Pancreas (tissue), 10 donors: ENCODE results near the gene HMGN2. TPM values are rescaled to one million over a fixed set of nuclear protein-coding genes. Genes with fewer than 3 reads are reported as not detected.

Experiments used
- ATAC-seq, 4 donors: fragments of 200-7000 bp; cut with Tn5 transposase; one replicate each; pipeline versions ENCODE4 v1.8.0 to v1.9.1; 2020; ENCODE audit warnings: mild to moderate bottlenecking in 4 of 4, moderate library complexity in 4 of 4
- DNase-seq, 6 donors: peaks; one replicate each; pipeline ENCODE4 v3.0.0-alpha.2; 2020
- FAIRE-seq: peaks from 2 replicates; lab custom pipeline; 2012; peaks lifted over from hg19 to GRCh38; lab: Jason Lieb, UNC
- H3K27ac ChIP-seq, 4 donors: fragments of 200-600 bp; sonication (generic); 1 replicate in 3 of 4; 2 replicates in 1 of 4; pipeline versions ENCODE4 v1.5.0 to v1.8.0; 2020
- H3K27me3 ChIP-seq, 4 donors: fragments of 200-600 bp; one replicate each; pipeline ENCODE4 v1.8.0; 2021
- H3K36me3 ChIP-seq, 3 donors: fragments of 200-600 bp; sonication (generic) in 1 of 3; one replicate each; pipeline versions ENCODE4 v1.5.0 to v1.8.0; 2020 to 2021
- H3K4me1 ChIP-seq, 3 donors: fragments of 200-600 bp; one replicate each; pipeline ENCODE4 v1.8.0; 2021
- H3K4me3 ChIP-seq, 4 donors: fragments of 200-600 bp; sonication (generic) in 2 of 4; one replicate each; pipeline versions ENCODE4 v1.5.0 to v1.8.0; 2020 to 2021
- H3K9me3 ChIP-seq, 4 donors: fragments of 200-600 bp; one replicate each; pipeline ENCODE4 v1.8.0; 2021
- CTCF ChIP-seq, 4 donors: fragments of 200-600 bp; sonication (generic) in 3 of 4; IDR thresholded peaks; one replicate each; pipeline versions ENCODE4 v1.5.0 to v1.8.0; 2021; ENCODE audit warnings: antibody characterized with exemption in 4 of 4
- WGBS, 2 donors: extraction: QIAGEN DNeasy Blood & Tissue Kit; methylation state at CpG; one replicate each; pipeline ENCODE4 v1.1.7; 2013; 5-methylcytosine and 5-hydroxymethylcytosine counted together
- intact Hi-C, 3 donors: fragments of 100-400 bp; cut with DNase I; formaldehyde crosslinking; loops; one replicate each; pipeline versions ENCODE4 v1.11.1 to v1.14.2; 2022
- polyA plus RNA-seq, 2 donors: library from polyadenylated mRNA; stranded (reverse); fragments of 200-250 nt; gene quantifications; one replicate each; pipeline ENCODE4 v1.2.3, GENCODE V29; 2013
- total RNA-seq, 6 donors: library from RNA; stranded (reverse); fragmentation: NEBNext Ultra II Directional in 4 of 6; extraction: Animal tissue kit (Norgen Biotek cat#: 25700) in 4 of 6; gene quantifications; one replicate each; pipeline versions ENCODE4 v1.2.1 to v1.2.4, GENCODE V29; 2021 to 2023
- donor health status: healthy with polysubstance abuse.
- donor health status: DM: no; HTN: no; CAD: no; lungs with moderate emphysema.
- donor health status: DM: no; HTN: no; CAD: no.
- donor health status: control.
- donor health status: control.
- donor health status: Bipolar disorder and iron deficiency.
- donor health status: DM: yes; HTN: yes; CAD: no.
- donor health status: DM: no; HTN: no; CAD: no.
- donor health status: DM: no; HTN: no; CAD: no.
- donor health status: DM: yes; HTN: yes; CAD: no.

HMGN2 gene
- total and polyA plus RNA-seq, 8 donors, result 102 to 438 (median 172) TPM

- DNase-seq, result no peak
- FAIRE-seq, result no peak
- Histone ChIP-seq H3K4me1 (peaks cover 3 to 17% (median 9%) of the 10 kb centered on the region in 3 donors), H3K36me3 (peaks cover 4 to 18% (median 8%) of the 10 kb centered on the region in 3 donors), H3K27ac (no peak overlapping the region), H3K27me3 (no peaks in the 10 kb centered on the region), H3K4me3 (no peak overlapping the region), H3K9me3 (no peaks in the 10 kb centered on the region)
- TF ChIP-seq CTCF (IDR thresholded peaks at IDR 0.05), result no peak
- ATAC-seq, result no peak
- intact Hi-C loops, result no loop called here
Observed at GRCh38 chr1:26434161-26434752, 38.0 kb upstream of the HMGN2 start.

GRCh38 chr1:26438041-26438440 lies 34.2 kb upstream of the HMGN2 start:
- no peak for ATAC-seq
- intact Hi-C loops, result no loop called here
- Histone ChIP-seq H3K27me3 (no peaks in the 10 kb centered on the region), H3K4me3 (no peak overlapping the region), H3K27ac (no peak overlapping the region), H3K9me3 (no peaks in the 10 kb centered on the region), H3K36me3 (peaks cover 4 to 50% (median 8%) of the 10 kb centered on the region in 3 donors), H3K4me1 (peaks cover under 1 to 15% (median 7%) of the 10 kb centered on the region in 3 donors)
- FAIRE-seq, result no peak
- DNase-seq, result no peak
- 98% methylated on average over 6 of the region's 6 CpGs for WGBS, 2 donors
- no peak for TF ChIP-seq CTCF (IDR thresholded peaks at IDR 0.05)

- FAIRE-seq, result no peak
- ATAC-seq, result no peak
- 97 to 98% methylated on average over 2 of the region's 2 CpGs for whole genome bisulfite sequencing, 2 donors
- intact Hi-C loops, result no loop called here
- H3K27me3 ChIP-seq, result no peaks in the 10 kb centered on the region
- H3K9me3 ChIP-seq, result no peaks in the 10 kb centered on the region
- no peak for DNase-seq
- no peak overlapping the region for H3K4me3 ChIP-seq
- no peaks in the 10 kb centered on the region for H3K4me1 ChIP-seq
- peaks cover 4 to 70% (median 8%) of the 10 kb centered on the region in 3 donors for H3K36me3 ChIP-seq
- TF ChIP-seq CTCF (IDR thresholded peaks at IDR 0.05), result no peak
- no peak overlapping the region for H3K27ac ChIP-seq
Observed at GRCh38 chr1:26440259-26440658, 32.0 kb upstream of the HMGN2 start.

GRCh38 chr1:26449868-26450267 lies 22.4 kb upstream of the HMGN2 start:
- TF ChIP-seq CTCF (IDR thresholded peaks at IDR 0.05), result no peak
- Histone ChIP-seq H3K27ac (no peak overlapping the region), H3K4me1 (no peaks in the 10 kb centered on the region), H3K36me3 (peaks cover 0 to 25% (median 0%) of the 10 kb centered on the region in 3 donors), H3K4me3 (no peak overlapping the region), H3K27me3 (no peaks in the 10 kb centered on the region), H3K9me3 (no peaks in the 10 kb centered on the region)
- FAIRE-seq (no peak), DNase-seq (no peak), ATAC-seq (no peak)
- WGBS, 2 donors, result 92 to 95% methylated on average over 3 of the region's 3 CpGs
- intact Hi-C loops, result no loop called here

- Histone ChIP-seq H3K4me3 (no peak overlapping the region), H3K4me1 (no peaks in the 10 kb centered on the region), H3K9me3 (no peaks in the 10 kb centered on the region), H3K27me3 (no peaks in the 10 kb centered on the region), H3K36me3 (peaks cover 0 to 20% (median 0%) of the 10 kb centered on the region in 3 donors), H3K27ac (no peak overlapping the region)
- FAIRE-seq (no peak), ATAC-seq (no peak), DNase-seq (no peak)
- 91% methylated on average over 3 of the region's 3 CpGs for WGBS, 2 donors
- intact Hi-C loops, result no loop called here
- no peak for TF ChIP-seq CTCF (IDR thresholded peaks at IDR 0.05)
Observed at GRCh38 chr1:26450908-26451307, 21.3 kb upstream of the HMGN2 start.
